ENCODE results near the gene GHDC. TPM values are rescaled to one million over a fixed set of nuclear protein-coding genes. Genes with fewer than 3 reads are reported as not detected.
"Not testable (repeated sequence)": the region's sequence is repeated elsewhere in the genome, so short reads cannot be mapped to it uniquely, and the experiment has no call there.

GHDC gene
- total RNA-seq, 1 donor from 2014 or later, result 33.4 TPM

GRCh38 chr17:42187833-42188232, 6.5 kb downstream of the GHDC start:
- Histone ChIP-seq H3K27ac (no peak overlapping the region), H3K27me3 (ENCODE audit: low read depth) (no peaks in the 10 kb centered on the region), H3K4me1 (peaks cover 29% of the 10 kb centered on the region), H3K36me3 (no peaks in the 10 kb centered on the region), H3K4me3 (no peak overlapping the region), H3K9me3 (no peaks in the 10 kb centered on the region)
- no peak for DNase-seq
- no peak for ATAC-seq
- TF ChIP-seq CTCF (IDR thresholded peaks at IDR 0.05), result no peak
- intact Hi-C loops (cut with DNase I), result no loop called here

- peaks cover 30% of the 10 kb centered on the region for H3K4me1 ChIP-seq
- DNase-seq; H3K9me3 ChIP-seq; ATAC-seq; H3K27ac ChIP-seq; intact Hi-C loops (cut with DNase I); H3K36me3 ChIP-seq; H3K4me3 ChIP-seq; H3K27me3 ChIP-seq (ENCODE audit: low read depth): not testable (repeated sequence)
Measured at GRCh38 chr17:42186191-42186590, 8.1 kb downstream of the GHDC start.

- no peak overlapping the region for H3K27ac ChIP-seq
- no peak for DNase-seq
- no peaks in the 10 kb centered on the region for H3K36me3 ChIP-seq
- peaks cover 16% of the 10 kb centered on the region for H3K27me3 ChIP-seq (ENCODE audit: low read depth)
- TF ChIP-seq CTCF (IDR thresholded peaks at IDR 0.05), result no peak
- H3K4me1 ChIP-seq, result peaks cover 36% of the 10 kb centered on the region
- no peaks in the 10 kb centered on the region for H3K9me3 ChIP-seq
- H3K4me3 ChIP-seq, result no peak overlapping the region
- ATAC-seq, result no peak
- intact Hi-C loops (cut with DNase I), result no loop called here
Measured at GRCh38 chr17:42185621-42185930, 8.7 kb downstream of the GHDC start.

GRCh38 chr17:42184713-42185620, 9.3 kb downstream of the GHDC start, which contains the start of gene HCRT:
Gene HCRT, minus strand, starts transcription at chr17:42185452. Its CDS starts 87 bp downstream, at chr17:42185365.
- intact Hi-C loops (cut with DNase I), result no loop called here
- Histone ChIP-seq H3K36me3 (no peaks in the 10 kb centered on the region), H3K4me1 (peaks cover 39% of the 10 kb centered on the region), H3K27ac (peak within 1 kb of the TSS; percentile 75), H3K27me3 (ENCODE audit: low read depth) (peaks cover 22% of the 10 kb centered on the region), H3K4me3 (peak within 1 kb of the TSS; percentile 65), H3K9me3 (no peaks in the 10 kb centered on the region)
- no peak for TF ChIP-seq CTCF (IDR thresholded peaks at IDR 0.05)
- DNase-seq, result no peak
- no peak for ATAC-seq

- H3K36me3 ChIP-seq, result no peaks in the 10 kb centered on the region
- peak; percentile 87 for DNase-seq
Measured at GRCh38 chr17:42183741-42184711, 10.3 kb downstream of the GHDC start.

More at GRCh38 chr17:42183741-42184711, 10.3 kb downstream of the GHDC start:
- Histone ChIP-seq H3K9me3 (no peaks in the 10 kb centered on the region), H3K4me1 (peaks cover 39% of the 10 kb centered on the region), H3K27ac (peak overlapping the region; percentile 75), H3K4me3 (peak overlapping the region; percentile 65), H3K27me3 (ENCODE audit: low read depth) (peaks cover 26% of the 10 kb centered on the region)
- peak; percentile 90 to 94 for ATAC-seq
- peak; percentile 91 for TF ChIP-seq CTCF (IDR thresholded peaks at IDR 0.05)
- intact Hi-C loops (cut with DNase I), result no loop called here
